Measurements from ENCODE around the gene ANO2.

Gene ANO2

GRCh38 chr12:5690240-5690639 lies 254.8 kb downstream of the ANO2 start:
- no peak overlapping the region for H2AFZ ChIP-seq (ENCODE audit: low read length)
- H3K79me1 ChIP-seq (ENCODE audit: low read depth, low read length): no peaks in the 10 kb centered on the region
- H4K8ac ChIP-seq (ENCODE audit: low read depth, low read length): no peak overlapping the region
- WGBS, 2 donors (ENCODE audit: extremely low coverage in 2 of 2, insufficient read length in 2 of 2, insufficient replicate concordance in 1 of 2): no CpG with 5 or more reads among the region's 1 CpG
- H2BK15ac ChIP-seq (ENCODE audit: low read length): no peak overlapping the region
- H3K4ac ChIP-seq (ENCODE audit: low read length): no peak overlapping the region
- H3K9ac ChIP-seq (ENCODE audit: low read depth, low read length, poor library complexity): no peak overlapping the region
- H3K27me3 ChIP-seq (ENCODE audit: control insufficient read depth in 3 of 3, insufficient read depth in 3 of 3, low read depth in 1 of 3, low read length in 3 of 3): no peaks in the 10 kb centered on the region
- H4K91ac ChIP-seq (ENCODE audit: low read depth, low read length, poor library complexity): no peak overlapping the region
- DNase-seq (ENCODE audit: low spot score): no peak
- H2BK12ac ChIP-seq (ENCODE audit: low read length): no peak overlapping the region
- H3K4me2 ChIP-seq (ENCODE audit: insufficient read depth, low read length, poor library complexity, severe bottlenecking): no peak overlapping the region
- peaks cover 0 to 2% of the 10 kb centered on the region in 2 donors for H3K4me1 ChIP-seq (ENCODE audit: control insufficient read depth in 2 of 2, insufficient read depth in 1 of 2, low read depth in 1 of 2, low read length in 2 of 2)
- no peak overlapping the region for H2BK5ac ChIP-seq (ENCODE audit: low read length)
- H3K18ac ChIP-seq (ENCODE audit: low read length): no peak overlapping the region
- no peak overlapping the region for H3K14ac ChIP-seq (ENCODE audit: low read length)
- no peaks in the 10 kb centered on the region for H3K36me3 ChIP-seq (replicated peaks in 1 of 2; ENCODE audit: control insufficient read depth in 2 of 2, insufficient read depth in 2 of 2, low read length in 2 of 2)
- H3K4me3 ChIP-seq (ENCODE audit: low read length in 2 of 2): no peak overlapping the region
- no peak overlapping the region for H2AK5ac ChIP-seq (ENCODE audit: low read depth, low read length)
- no peaks in the 10 kb centered on the region for H3K9me3 ChIP-seq (replicated peaks in 1 of 2; ENCODE audit: control insufficient read depth in 2 of 2, insufficient read depth in 1 of 2, low read depth in 1 of 2, low read length in 2 of 2)
- H2BK120ac ChIP-seq (ENCODE audit: low read depth, low read length): no peak overlapping the region
- no peak overlapping the region for H3K23ac ChIP-seq (ENCODE audit: low read depth, low read length, poor library complexity)
- no peak overlapping the region for H3K27ac ChIP-seq (replicated peaks; ENCODE audit: low read length)

DNA sequence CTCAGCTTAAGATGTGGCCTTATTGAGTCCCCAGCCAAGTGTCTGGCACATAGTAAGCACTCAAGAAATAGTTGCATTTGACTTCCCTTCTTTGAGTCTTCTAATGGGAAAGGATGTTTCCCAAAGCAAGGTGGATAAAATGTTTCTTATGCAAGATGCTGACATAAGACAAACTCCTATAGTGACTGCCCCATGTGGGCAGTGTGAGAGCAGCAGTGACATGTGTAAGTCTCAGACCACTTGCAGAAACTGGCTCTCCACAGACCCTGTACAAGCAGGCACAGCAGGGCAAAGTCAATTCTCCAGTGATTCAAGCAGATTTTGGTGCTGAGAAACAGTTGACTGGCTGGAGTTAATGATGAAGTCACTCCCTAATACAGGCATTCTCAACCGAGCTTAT lies 255.3 kb downstream of the ANO2 start:
- Histone ChIP-seq H3K27me3 (ENCODE audit: control insufficient read depth in 3 of 3, insufficient read depth in 3 of 3, low read depth in 1 of 3, low read length in 3 of 3) (no peaks in the 10 kb centered on the region), H4K8ac (ENCODE audit: low read depth, low read length) (no peak overlapping the region), H4K91ac (ENCODE audit: low read depth, low read length, poor library complexity) (no peak overlapping the region), H2BK120ac (ENCODE audit: low read depth, low read length) (no peak overlapping the region), H2BK12ac (ENCODE audit: low read length) (no peak overlapping the region), H2AK5ac (ENCODE audit: low read depth, low read length) (no peak overlapping the region), H3K4ac (ENCODE audit: low read length) (no peak overlapping the region), H3K36me3 (replicated peaks in 1 of 2; ENCODE audit: control insufficient read depth in 2 of 2, insufficient read depth in 2 of 2, low read length in 2 of 2) (no peaks in the 10 kb centered on the region), H3K4me3 (ENCODE audit: low read length in 2 of 2) (no peak overlapping the region), H2BK15ac (ENCODE audit: low read length) (no peak overlapping the region), H3K27ac (replicated peaks; ENCODE audit: low read length) (no peak overlapping the region), H3K23ac (ENCODE audit: low read depth, low read length, poor library complexity) (no peak overlapping the region), H2AFZ (ENCODE audit: low read length) (no peak overlapping the region), H2BK5ac (ENCODE audit: low read length) (no peak overlapping the region), H3K79me1 (ENCODE audit: low read depth, low read length) (no peaks in the 10 kb centered on the region), H3K9me3 (replicated peaks in 1 of 2; ENCODE audit: control insufficient read depth in 2 of 2, insufficient read depth in 1 of 2, low read depth in 1 of 2, low read length in 2 of 2) (no peaks in the 10 kb centered on the region), H3K4me1 (ENCODE audit: control insufficient read depth in 2 of 2, insufficient read depth in 1 of 2, low read depth in 1 of 2, low read length in 2 of 2) (peaks cover 0 to 2% of the 10 kb centered on the region in 2 donors), H3K14ac (ENCODE audit: low read length) (no peak overlapping the region), H3K18ac (ENCODE audit: low read length) (no peak overlapping the region), H3K9ac (ENCODE audit: low read depth, low read length, poor library complexity) (no peak overlapping the region), H3K4me2 (ENCODE audit: insufficient read depth, low read length, poor library complexity, severe bottlenecking) (no peak overlapping the region)
- no CpG with 5 or more reads among the region's 1 CpG for WGBS, 2 donors (ENCODE audit: extremely low coverage in 2 of 2, insufficient read length in 2 of 2, insufficient replicate concordance in 1 of 2)
- no peak for DNase-seq (ENCODE audit: low spot score)

DNA sequence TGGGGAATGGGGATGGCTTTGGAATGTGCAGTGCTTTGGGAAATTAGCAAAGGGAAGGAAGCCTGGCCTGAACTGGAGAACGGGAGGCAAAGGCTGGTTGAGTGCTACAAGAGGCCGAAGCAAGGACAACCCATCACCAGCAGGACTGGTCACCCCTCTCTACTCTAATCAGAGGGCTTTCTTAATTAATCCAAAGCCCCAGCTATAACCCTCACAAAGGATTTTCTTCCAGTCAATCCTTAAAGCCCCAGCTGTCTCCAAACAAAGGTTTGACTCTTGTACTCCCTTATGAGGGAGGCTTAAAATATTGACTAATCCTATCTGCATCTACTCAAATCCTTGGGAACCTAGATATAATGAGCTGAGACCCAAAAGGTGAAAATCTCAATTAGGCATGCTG lies 256.8 kb downstream of the ANO2 start:
- DNase-seq (ENCODE audit: low spot score): no peak
- H3K4me1 ChIP-seq (ENCODE audit: control insufficient read depth in 2 of 2, insufficient read depth in 1 of 2, low read depth in 1 of 2, low read length in 2 of 2): peaks cover 0 to 2% of the 10 kb centered on the region in 2 donors
- no peaks in the 10 kb centered on the region for H3K27me3 ChIP-seq (ENCODE audit: control insufficient read depth in 3 of 3, insufficient read depth in 3 of 3, low read depth in 1 of 3, low read length in 3 of 3)
- no peaks in the 10 kb centered on the region for H3K79me1 ChIP-seq (ENCODE audit: low read depth, low read length)
- H2BK15ac ChIP-seq (ENCODE audit: low read length): no peak overlapping the region
- H2AFZ ChIP-seq (ENCODE audit: low read length): no peak overlapping the region
- no peaks in the 10 kb centered on the region for H3K9me3 ChIP-seq (replicated peaks in 1 of 2; ENCODE audit: control insufficient read depth in 2 of 2, insufficient read depth in 1 of 2, low read depth in 1 of 2, low read length in 2 of 2)
- H3K4me3 ChIP-seq (ENCODE audit: low read length in 2 of 2): no peak overlapping the region
- H3K18ac ChIP-seq (ENCODE audit: low read length): no peak overlapping the region
- no peak overlapping the region for H2BK12ac ChIP-seq (ENCODE audit: low read length)
- H4K91ac ChIP-seq (ENCODE audit: low read depth, low read length, poor library complexity): no peak overlapping the region
- no CpG with 5 or more reads among the region's 2 CpGs for WGBS, 2 donors (ENCODE audit: extremely low coverage in 2 of 2, insufficient read length in 2 of 2, insufficient replicate concordance in 1 of 2)
- no peaks in the 10 kb centered on the region for H3K36me3 ChIP-seq (replicated peaks in 1 of 2; ENCODE audit: control insufficient read depth in 2 of 2, insufficient read depth in 2 of 2, low read length in 2 of 2)
- H4K8ac ChIP-seq (ENCODE audit: low read depth, low read length): no peak overlapping the region
- no peak overlapping the region for H3K23ac ChIP-seq (ENCODE audit: low read depth, low read length, poor library complexity)
- H2BK5ac ChIP-seq (ENCODE audit: low read length): no peak overlapping the region
- no peak overlapping the region for H3K4ac ChIP-seq (ENCODE audit: low read length)
- no peak overlapping the region for H3K9ac ChIP-seq (ENCODE audit: low read depth, low read length, poor library complexity)
- H2BK120ac ChIP-seq (ENCODE audit: low read depth, low read length): no peak overlapping the region
- H3K14ac ChIP-seq (ENCODE audit: low read length): no peak overlapping the region
- no peak overlapping the region for H3K4me2 ChIP-seq (ENCODE audit: insufficient read depth, low read length, poor library complexity, severe bottlenecking)
- H3K27ac ChIP-seq (replicated peaks; ENCODE audit: low read length): no peak overlapping the region
- H2AK5ac ChIP-seq (ENCODE audit: low read depth, low read length): no peak overlapping the region

- H3K23ac ChIP-seq (ENCODE audit: low read depth, low read length, poor library complexity): no peak overlapping the region
- no peak overlapping the region for H3K27ac ChIP-seq (replicated peaks; ENCODE audit: low read length)
- WGBS, 2 donors (ENCODE audit: extremely low coverage in 2 of 2, insufficient read length in 2 of 2, insufficient replicate concordance in 1 of 2): no CpG with 5 or more reads among the region's 3 CpGs
Measured at GRCh38 chr12:5685935-5686334, 259.1 kb downstream of the ANO2 start.

More at GRCh38 chr12:5685935-5686334, 259.1 kb downstream of the ANO2 start:
- no peak overlapping the region for H2BK5ac ChIP-seq (ENCODE audit: low read length)
- H4K91ac ChIP-seq (ENCODE audit: low read depth, low read length, poor library complexity): no peak overlapping the region
- no peak overlapping the region for H3K14ac ChIP-seq (ENCODE audit: low read length)
- H3K9ac ChIP-seq (ENCODE audit: low read depth, low read length, poor library complexity): no peak overlapping the region
- H3K4me3 ChIP-seq (ENCODE audit: low read length in 2 of 2): no peak overlapping the region
- no peak overlapping the region for H3K4me2 ChIP-seq (ENCODE audit: insufficient read depth, low read length, poor library complexity, severe bottlenecking)
- no peak overlapping the region for H2AFZ ChIP-seq (ENCODE audit: low read length)
- H3K9me3 ChIP-seq (replicated peaks in 1 of 2; ENCODE audit: control insufficient read depth in 2 of 2, insufficient read depth in 1 of 2, low read depth in 1 of 2, low read length in 2 of 2): no peaks in the 10 kb centered on the region
- no peak overlapping the region for H2BK15ac ChIP-seq (ENCODE audit: low read length)
- H2BK12ac ChIP-seq (ENCODE audit: low read length): no peak overlapping the region
- H3K4ac ChIP-seq (ENCODE audit: low read length): no peak overlapping the region
- no peak overlapping the region for H4K8ac ChIP-seq (ENCODE audit: low read depth, low read length)
- no peak overlapping the region for H2BK120ac ChIP-seq (ENCODE audit: low read depth, low read length)
- no peak overlapping the region for H3K18ac ChIP-seq (ENCODE audit: low read length)
- no peaks in the 10 kb centered on the region for H3K27me3 ChIP-seq (ENCODE audit: control insufficient read depth in 3 of 3, insufficient read depth in 3 of 3, low read depth in 1 of 3, low read length in 3 of 3)
- H2AK5ac ChIP-seq (ENCODE audit: low read depth, low read length): no peak overlapping the region
- H3K4me1 ChIP-seq (ENCODE audit: control insufficient read depth in 2 of 2, insufficient read depth in 1 of 2, low read depth in 1 of 2, low read length in 2 of 2): peaks cover 0 to 2% of the 10 kb centered on the region in 2 donors
- no peaks in the 10 kb centered on the region for H3K36me3 ChIP-seq (replicated peaks in 1 of 2; ENCODE audit: control insufficient read depth in 2 of 2, insufficient read depth in 2 of 2, low read length in 2 of 2)
- H3K79me1 ChIP-seq (ENCODE audit: low read depth, low read length): no peaks in the 10 kb centered on the region
- no peak for DNase-seq (ENCODE audit: low spot score)
